Loucy (cell line): ENCODE measurements around the gene PER2.
"Not testable (repeated sequence)": the region's sequence is repeated elsewhere in the genome, so short reads cannot be mapped to it uniquely, and the experiment has no call there.

ENCODE experiments used
- H2AFZ ChIP-seq: fragments of 200-600 bp; sonication (generic); 2 replicates; pipeline ENCODE4 v1.6.0; 2016; ENCODE audit warnings: antibody characterized with exemption, mild to moderate bottlenecking, low read length, moderate library complexity
- H3F3A ChIP-seq: fragments of 200-600 bp; 2 replicates; pipeline ENCODE4 v1.6.0; 2016; ENCODE audit warnings: antibody characterized with exemption, low read depth, mild to moderate bottlenecking
- H3K27me3 ChIP-seq: fragments of 200-600 bp; sonication (generic); 2 replicates; pipeline ENCODE4 v1.6.1; 2014; ENCODE audit warnings: low read length, mild to moderate bottlenecking; ENCODE audit not compliant: insufficient read depth, poor library complexity, severe bottlenecking
- H3K36me3 ChIP-seq: fragments of 200-600 bp; sonication (generic); 2 replicates; pipeline ENCODE4 v1.6.1; 2016; ENCODE audit warnings: low read length; ENCODE audit not compliant: insufficient read depth
- H3K4me1 ChIP-seq: fragments of 200-600 bp; sonication (generic); 2 replicates; pipeline ENCODE4 v1.5.1; 2014; ENCODE audit warnings: low read length, mild to moderate bottlenecking; ENCODE audit not compliant: insufficient read depth, poor library complexity, severe bottlenecking
- H3K4me2 ChIP-seq: fragments of 200-600 bp; sonication (generic); 2 replicates; pipeline ENCODE4 v1.6.0; 2014; ENCODE audit warnings: antibody characterized with exemption, low read length, low read depth, mild to moderate bottlenecking; ENCODE audit not compliant: poor library complexity, severe bottlenecking
- H3K4me3 ChIP-seq: fragments of 200-600 bp; sonication (generic); 2 replicates; pipeline ENCODE4 v1.5.1; 2014; ENCODE audit warnings: low read length, mild to moderate bottlenecking, mixed read lengths; ENCODE audit not compliant: poor library complexity, severe bottlenecking
- H3K79me2 ChIP-seq: fragments of 200-600 bp; sonication (generic); 2 replicates; pipeline ENCODE4 v1.6.1; 2014; ENCODE audit warnings: low read length; ENCODE audit not compliant: insufficient read depth
- H3K9ac ChIP-seq: fragments of 200-600 bp; sonication (generic); 2 replicates; pipeline ENCODE4 v1.6.0; 2014; ENCODE audit warnings: mild to moderate bottlenecking, low read depth, low read length, moderate library complexity; ENCODE audit not compliant: poor library complexity, severe bottlenecking
- H3K9me2 ChIP-seq: fragments of 200-600 bp; sonication (generic); replicated peaks from 2 replicates; pipeline ENCODE4 v1.6.1; 2016; ENCODE audit warnings: low read depth, low read length, mixed read lengths
- H3K9me3 ChIP-seq: fragments of 200-600 bp; sonication (generic); 2 replicates; pipeline ENCODE4 v1.6.1; 2014; ENCODE audit warnings: mild to moderate bottlenecking, antibody characterized with exemption, low read length, low read depth; ENCODE audit not compliant: insufficient read depth
- H4K20me1 ChIP-seq: fragments of 200-600 bp; sonication (generic); 2 replicates; pipeline ENCODE4 v1.6.0; 2014; ENCODE audit warnings: antibody characterized with exemption, low read length, mild to moderate bottlenecking; ENCODE audit not compliant: insufficient read depth, poor library complexity, severe bottlenecking
- EZH2phosphoT487 ChIP-seq: fragments of 200-600 bp; IDR thresholded peaks from 2 replicates; pipeline ENCODE4 v1.6.1; 2018; ENCODE audit warnings: antibody characterized with exemption, mild to moderate bottlenecking, moderate library complexity, borderline replicate concordance
- TF ChIP-seq, protein P1 (sequence below): fragments of 200-600 bp; sonication (generic); conservative IDR thresholded peaks from 2 replicates; pipeline ENCODE4 v1.5.1; 2014; ENCODE audit warnings: mild to moderate bottlenecking, antibody characterized with exemption, low read length

Gene PER2

DNA sequence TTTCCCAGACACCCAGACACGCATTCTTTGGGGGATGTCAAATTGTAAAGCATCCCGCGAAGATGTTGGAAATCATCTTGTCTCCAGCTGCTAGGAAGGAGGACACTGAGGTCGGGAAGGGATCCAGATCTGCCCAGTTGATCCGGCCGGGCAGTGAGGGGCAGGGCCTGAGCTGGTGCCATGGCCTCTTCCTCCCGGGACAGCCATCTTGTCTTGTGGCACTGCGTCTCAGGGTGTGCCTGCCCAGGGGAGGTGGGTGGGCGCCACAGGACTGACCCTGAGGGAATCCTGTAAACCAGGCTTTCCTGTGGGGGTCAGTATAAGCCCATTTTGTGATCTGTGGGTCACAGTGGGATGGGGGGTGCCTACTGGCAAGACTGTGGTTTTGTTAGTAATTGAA is 42.0 kb upstream of the PER2 start:
- Histone ChIP-seq H3K27me3 (no peaks in the 10 kb centered on the region), H3K4me3 (no peak overlapping the region), H3K9ac (no peak overlapping the region), H2AFZ (no peak overlapping the region), H3K36me3 (0 out of 2 replicates have a peak, but pooled peaks cover 5% of the 10 kb centered on the region), H3K9me2 (no peaks in the 10 kb centered on the region), H3K79me2 (no peaks in the 10 kb centered on the region), H3K9me3 (no peaks in the 10 kb centered on the region), H3F3A (no peaks in the 10 kb centered on the region), H4K20me1 (no peaks in the 10 kb centered on the region), H3K4me2 (no peak overlapping the region), H3K4me1 (no peaks in the 10 kb centered on the region)
- no peak for TF ChIP-seq EZH2phosphoT487

DNA sequence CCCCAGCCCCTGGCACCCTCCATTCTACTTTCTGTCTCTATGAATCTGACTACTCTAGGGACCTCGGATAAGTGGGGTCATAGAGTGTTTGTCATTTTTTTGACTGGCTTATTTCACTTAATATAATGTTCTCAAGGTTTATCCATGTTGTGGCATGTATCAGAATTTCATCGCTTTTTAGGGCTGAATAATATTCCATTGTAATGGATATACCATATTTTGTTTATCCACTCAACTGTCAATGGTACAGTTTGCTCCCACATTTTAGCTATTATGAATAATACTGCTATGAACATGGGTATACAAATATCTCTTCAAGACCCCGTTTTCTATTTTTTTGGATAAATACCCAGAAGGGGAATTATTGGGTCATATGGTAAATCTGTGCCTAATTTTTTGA is 39.3 kb upstream of the PER2 start:
- no peak overlapping the region for H3K4me3 ChIP-seq
- no peak overlapping the region for H3K9ac ChIP-seq
- no peaks in the 10 kb centered on the region for H3K4me1 ChIP-seq
- no peaks in the 10 kb centered on the region for H3K79me2 ChIP-seq
- H3K36me3 ChIP-seq = 0 out of 2 replicates have a peak, but pooled peaks cover 5% of the 10 kb centered on the region
- H3K4me2 ChIP-seq = no peak overlapping the region
- H3K9me3 ChIP-seq = no peaks in the 10 kb centered on the region
- H3F3A ChIP-seq = no peaks in the 10 kb centered on the region
- no peak overlapping the region for H2AFZ ChIP-seq
- no peaks in the 10 kb centered on the region for H3K27me3 ChIP-seq
- H4K20me1 ChIP-seq = no peaks in the 10 kb centered on the region
- TF ChIP-seq EZH2phosphoT487 = no peak
- TF ChIP-seq, protein P1, sequence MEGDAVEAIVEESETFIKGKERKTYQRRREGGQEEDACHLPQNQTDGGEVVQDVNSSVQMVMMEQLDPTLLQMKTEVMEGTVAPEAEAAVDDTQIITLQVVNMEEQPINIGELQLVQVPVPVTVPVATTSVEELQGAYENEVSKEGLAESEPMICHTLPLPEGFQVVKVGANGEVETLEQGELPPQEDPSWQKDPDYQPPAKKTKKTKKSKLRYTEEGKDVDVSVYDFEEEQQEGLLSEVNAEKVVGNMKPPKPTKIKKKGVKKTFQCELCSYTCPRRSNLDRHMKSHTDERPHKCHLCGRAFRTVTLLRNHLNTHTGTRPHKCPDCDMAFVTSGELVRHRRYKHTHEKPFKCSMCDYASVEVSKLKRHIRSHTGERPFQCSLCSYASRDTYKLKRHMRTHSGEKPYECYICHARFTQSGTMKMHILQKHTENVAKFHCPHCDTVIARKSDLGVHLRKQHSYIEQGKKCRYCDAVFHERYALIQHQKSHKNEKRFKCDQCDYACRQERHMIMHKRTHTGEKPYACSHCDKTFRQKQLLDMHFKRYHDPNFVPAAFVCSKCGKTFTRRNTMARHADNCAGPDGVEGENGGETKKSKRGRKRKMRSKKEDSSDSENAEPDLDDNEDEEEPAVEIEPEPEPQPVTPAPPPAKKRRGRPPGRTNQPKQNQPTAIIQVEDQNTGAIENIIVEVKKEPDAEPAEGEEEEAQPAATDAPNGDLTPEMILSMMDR = no peak
- no peaks in the 10 kb centered on the region for H3K9me2 ChIP-seq

DNA sequence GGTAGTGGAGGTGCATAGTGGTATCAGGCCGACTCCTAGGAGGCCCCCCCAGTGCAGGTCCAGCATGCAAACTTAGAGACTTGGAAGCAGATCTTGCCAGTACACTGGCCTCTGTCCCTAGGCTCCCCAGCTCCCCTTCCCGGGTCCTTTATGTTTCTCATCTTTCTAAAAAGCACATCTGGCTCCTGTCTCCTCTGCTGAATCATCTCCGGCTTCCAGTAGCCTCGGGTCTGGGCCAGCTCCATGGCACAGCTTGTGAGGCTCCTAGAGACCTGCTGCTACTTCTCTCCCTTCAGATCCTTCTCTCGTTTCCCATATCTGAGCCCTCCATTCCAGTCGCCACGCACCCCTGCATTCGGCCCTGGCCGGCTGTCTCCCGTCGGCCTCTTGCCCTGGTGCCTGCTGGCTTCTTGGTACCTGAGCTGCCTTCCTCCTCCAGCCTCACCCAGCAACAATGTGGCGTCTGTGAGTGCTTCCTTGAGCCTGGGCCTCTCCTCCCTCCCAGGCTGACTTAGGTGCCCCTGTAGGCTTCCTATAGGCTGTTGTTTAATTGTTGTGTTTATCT is 38.5 kb upstream of the PER2 start:
- Histone ChIP-seq H3K36me3 (0 out of 2 replicates have a peak, but pooled peaks cover 5% of the 10 kb centered on the region), H3K9me3 (no peaks in the 10 kb centered on the region), H3K4me3 (no peak overlapping the region), H3K9me2 (no peaks in the 10 kb centered on the region), H3K9ac (no peak overlapping the region), H3K79me2 (no peaks in the 10 kb centered on the region), H3K4me2 (no peak overlapping the region), H3K4me1 (no peaks in the 10 kb centered on the region), H3F3A (no peaks in the 10 kb centered on the region), H2AFZ (no peak overlapping the region), H4K20me1 (no peaks in the 10 kb centered on the region), H3K27me3 (no peaks in the 10 kb centered on the region)
- TF ChIP-seq, protein P1 = no peak
- TF ChIP-seq EZH2phosphoT487 = no peak

DNA sequence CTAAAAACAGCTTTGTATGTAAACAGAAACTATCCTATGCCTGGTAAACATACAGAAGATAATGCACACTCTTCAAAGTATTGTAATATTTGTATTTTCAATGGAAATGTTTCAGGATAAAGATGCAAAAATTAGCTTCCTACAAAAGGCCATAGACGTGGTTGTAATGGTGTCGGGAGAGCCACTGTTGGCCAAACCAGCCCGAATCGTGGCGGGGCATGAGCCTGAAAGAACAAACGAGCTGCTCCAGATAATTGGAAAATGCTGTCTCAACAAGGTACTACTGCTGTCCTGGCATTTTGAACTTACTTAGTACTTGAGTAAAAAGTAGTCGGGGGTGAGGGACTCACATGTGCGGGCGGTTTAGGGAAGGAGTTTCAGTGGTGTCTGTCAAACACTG is 37.3 kb upstream of the PER2 start:
- TF ChIP-seq, protein P1 = no peak
- no peak for TF ChIP-seq EZH2phosphoT487
- Histone ChIP-seq H4K20me1 (no peaks in the 10 kb centered on the region), H2AFZ (no peak overlapping the region), H3K9ac (no peak overlapping the region), H3K9me2 (no peaks in the 10 kb centered on the region), H3K9me3 (no peaks in the 10 kb centered on the region), H3K4me1 (peaks cover 6% of the 10 kb centered on the region), H3K27me3 (no peaks in the 10 kb centered on the region), H3F3A (no peaks in the 10 kb centered on the region), H3K36me3 (0 out of 2 replicates have a peak, but pooled peaks cover 5% of the 10 kb centered on the region), H3K79me2 (no peaks in the 10 kb centered on the region), H3K4me2 (no peak overlapping the region), H3K4me3 (no peak overlapping the region)

DNA sequence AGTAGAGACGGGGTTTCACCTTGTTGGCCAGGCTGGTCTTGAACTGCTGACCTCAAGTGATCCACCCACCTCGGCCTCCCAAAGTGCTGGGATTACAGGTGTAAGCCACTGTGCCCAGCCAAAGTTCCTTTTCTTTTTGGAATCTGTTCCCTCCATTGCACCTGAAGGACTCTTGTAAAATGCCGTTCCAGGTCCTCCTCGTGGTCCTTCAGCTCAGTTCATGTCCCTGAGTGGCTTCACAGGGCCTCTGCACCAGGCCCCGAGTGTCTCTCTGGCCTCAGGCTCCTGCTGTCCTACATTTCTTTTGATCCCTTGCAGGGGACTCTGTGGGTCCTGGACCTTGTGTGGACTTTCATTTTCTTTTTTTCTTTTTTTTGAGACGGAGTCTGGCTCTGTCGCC is 35.8 kb upstream of the PER2 start:
- not testable (repeated sequence) for H3F3A ChIP-seq, H3K9ac ChIP-seq, H4K20me1 ChIP-seq, H3K9me2 ChIP-seq, H2AFZ ChIP-seq, H3K79me2 ChIP-seq, H3K4me3 ChIP-seq, H3K9me3 ChIP-seq, H3K36me3 ChIP-seq, H3K4me2 ChIP-seq, H3K27me3 ChIP-seq
- peaks cover 12% of the 10 kb centered on the region for H3K4me1 ChIP-seq
